Cardiac muscle cell (in vitro differentiated cells and primary cell): ENCODE measurements around the gene CAD. TPM values are rescaled to one million over a fixed set of nuclear protein-coding genes. Genes with fewer than 3 reads are reported as not detected.
"Not testable (repeated sequence)": the region's sequence is repeated elsewhere in the genome, so short reads cannot be mapped to it uniquely, and the experiment has no call there.

Experiments
- DNase-seq, 2 donors: peaks; one replicate each; pipeline versions ENCODE4 v3.0.0 to v3.0.0-alpha.2; 2010 to 2017; ENCODE audit warnings: low read depth in 1 of 2, low spot score in 1 of 2
- H3K27ac ChIP-seq: fragments of 200-600 bp; sonication (generic); 2 replicates; pipeline ENCODE4 v1.5.1; 2016
- H3K27me3 ChIP-seq: fragments of 200-600 bp; sonication (generic); 2 replicates; pipeline ENCODE4 v1.6.0; 2016; ENCODE audit warnings: control low read depth
- H3K36me3 ChIP-seq: fragments of 200-600 bp; sonication (generic); 2 replicates; pipeline ENCODE4 v1.5.1; 2016; ENCODE audit warnings: control low read depth
- H3K4me1 ChIP-seq: fragments of 200-600 bp; sonication (generic); 2 replicates; pipeline ENCODE4 v1.8.1; 2017; ENCODE audit warnings: low read depth, mild to moderate bottlenecking, mixed run types
- H3K4me3 ChIP-seq: fragments of 200-600 bp; sonication (generic); 2 replicates; pipeline ENCODE4 v1.5.1; 2016; ENCODE audit warnings: mild to moderate bottlenecking
- H3K9me3 ChIP-seq: fragments of 200-600 bp; sonication (generic); 2 replicates; pipeline ENCODE4 v1.5.1; 2017; ENCODE audit warnings: low read depth, mild to moderate bottlenecking, control low read depth
- CTCF ChIP-seq: IDR thresholded peaks from 2 replicates; pipeline ENCODE4 v1.5.1; 2012; ENCODE audit warnings: low read depth, mild to moderate bottlenecking, low read length
- polyA plus RNA-seq: library from polyadenylated mRNA; unstranded; fragments of >200 nt; fragmentation: Nextera tagmentation; extraction: Ambion mirVana; gene quantifications from 2 replicates; pipeline ENCODE4 v1.2.1, GENCODE V29; 2016
- total RNA-seq: library from RNA; depleted of rRNA; stranded (reverse); fragments of >200 nt; gene quantifications from 2 replicates; pipeline ENCODE4 v1.2.3, GENCODE V29; 2016

Gene CAD
- total and polyA plus RNA-seq, 2 experiments from 2014 or later = 30.1 to 51.7 TPM

- Histone ChIP-seq H3K9me3 (no peaks in the 10 kb centered on the region), H3K36me3 (no peaks in the 10 kb centered on the region), H3K4me3 (no peak overlapping the region), H3K4me1 (peaks cover 18% of the 10 kb centered on the region), H3K27ac (peak overlapping the region; percentile 24), H3K27me3 (no peaks in the 10 kb centered on the region)
- DNase-seq = peak; percentile 19 to 78
- no peak for TF ChIP-seq CTCF
Measured at GRCh38 chr2:27185331-27186026, 31.7 kb upstream of the CAD start.

GRCh38 chr2:27186613-27187345 lies 30.4 kb upstream of the CAD start:
- no peak overlapping the region for H3K4me3 ChIP-seq
- no peaks in the 10 kb centered on the region for H3K27me3 ChIP-seq
- H3K9me3 ChIP-seq = no peaks in the 10 kb centered on the region
- H3K4me1 ChIP-seq = peaks cover 18% of the 10 kb centered on the region
- H3K27ac ChIP-seq = no peak overlapping the region
- no peak for DNase-seq
- H3K36me3 ChIP-seq = no peaks in the 10 kb centered on the region
- no peak for TF ChIP-seq CTCF

GRCh38 chr2:27189989-27190388 lies 27.2 kb upstream of the CAD start:
- Histone ChIP-seq H3K27me3 (no peaks in the 10 kb centered on the region), H3K9me3 (no peaks in the 10 kb centered on the region), H3K36me3 (no peaks in the 10 kb centered on the region), H3K27ac (no peak overlapping the region), H3K4me1 (peaks cover 9% of the 10 kb centered on the region), H3K4me3 (no peak overlapping the region)
- DNase-seq = no peak
- TF ChIP-seq CTCF = no peak

GRCh38 chr2:27191070-27191829 lies 25.9 kb upstream of the CAD start:
- H3K4me3 ChIP-seq = no peak overlapping the region
- peak; percentile 82 for TF ChIP-seq CTCF
- no peaks in the 10 kb centered on the region for H3K36me3 ChIP-seq
- no peaks in the 10 kb centered on the region for H3K9me3 ChIP-seq
- H3K27me3 ChIP-seq = no peaks in the 10 kb centered on the region
- H3K4me1 ChIP-seq = no peaks in the 10 kb centered on the region
- no peak overlapping the region for H3K27ac ChIP-seq
- peak; percentile 64 to 86 for DNase-seq

GRCh38 chr2:27194538-27195354 lies 22.4 kb upstream of the CAD start:
- Histone ChIP-seq H3K27me3 (no peaks in the 10 kb centered on the region), H3K9me3 (no peaks in the 10 kb centered on the region), H3K27ac (no peak overlapping the region), H3K4me1 (no peaks in the 10 kb centered on the region), H3K4me3 (no peak overlapping the region), H3K36me3 (no peaks in the 10 kb centered on the region)
- no peak for TF ChIP-seq CTCF
- no peak for DNase-seq

GRCh38 chr2:27195799-27196198 lies 21.4 kb upstream of the CAD start:
- not testable (repeated sequence) for H3K4me1 ChIP-seq, H3K27ac ChIP-seq, DNase-seq

GRCh38 chr2:27198068-27198467 lies 19.1 kb upstream of the CAD start:
- not testable (repeated sequence) for H3K36me3 ChIP-seq, H3K4me3 ChIP-seq, H3K4me1 ChIP-seq, H3K27me3 ChIP-seq, DNase-seq, H3K9me3 ChIP-seq, H3K27ac ChIP-seq

More at GRCh38 chr2:27195799-27196198, 21.4 kb upstream of the CAD start:
- not testable (repeated sequence) for H3K9me3 ChIP-seq, H3K36me3 ChIP-seq, H3K4me3 ChIP-seq, H3K27me3 ChIP-seq
